Transverse colon (tissue), 4 donors: ENCODE data around the gene RHEB. TPM values are rescaled to one million over a fixed set of nuclear protein-coding genes. Genes with fewer than 3 reads are reported as not detected.
A peak's percentile ranks its signal among the peaks of the same experiment; 100 is the strongest.

ENCODE experiments used
- DNase-seq: peaks from one replicate; pipeline ENCODE4 v3.0.0-alpha.2; 2019
- H3K27ac ChIP-seq, 4 donors: fragments of 200-600 bp; sonication (generic); 2 replicates each; pipeline ENCODE4 v1.5.1; 2016 to 2018; ENCODE audit warnings: inconsistent platforms in 4 of 4
- H3K27me3 ChIP-seq: fragments of 200-600 bp; sonication (generic); 2 replicates; pipeline ENCODE4 v1.5.1; 2017; ENCODE audit warnings: inconsistent platforms
- H3K36me3 ChIP-seq, 4 donors: fragments of 200-600 bp; sonication (generic); 2 replicates each; pipeline ENCODE4 v1.5.1; 2017 to 2019; ENCODE audit warnings: inconsistent platforms in 4 of 4
- H3K4me1 ChIP-seq, 4 donors: fragments of 200-600 bp; sonication (generic); 2 replicates each; pipeline ENCODE4 v1.5.1; 2017 to 2020; ENCODE audit warnings: inconsistent platforms in 4 of 4
- H3K4me3 ChIP-seq, 4 donors: fragments of 200-600 bp; sonication (generic); 1 replicate in 1 of 4; 2 replicates in 3 of 4; pipeline versions ENCODE4 v1.5.1 to v1.6.1; 2017 to 2019; ENCODE audit warnings: inconsistent platforms in 4 of 4
- H3K9me3 ChIP-seq, 2 donors: fragments of 200-600 bp; sonication (generic); 2 replicates each; pipeline ENCODE4 v1.5.1; 2017 to 2019; ENCODE audit warnings: inconsistent platforms in 2 of 2
- EP300 ChIP-seq: sonication (generic); formaldehyde crosslinking; IDR thresholded peaks from one replicate; pipeline ENCODE4 v1.6.1; 2017; ENCODE audit warnings: antibody characterized with exemption, low read depth
- POLR2A ChIP-seq: fragments of 450-650 bp; IDR thresholded peaks from one replicate; pipeline ENCODE4 v1.6.1; 2016; ENCODE audit warnings: antibody characterized with exemption, mild to moderate bottlenecking, moderate library complexity
- POLR2AphosphoS5 ChIP-seq, 3 donors: sonication (generic); formaldehyde crosslinking; IDR thresholded peaks; one replicate each; pipeline ENCODE4 v1.6.1; 2016; ENCODE audit warnings: antibody characterized with exemption in 3 of 3
- WGBS, 2 donors: methylation state at CpG; one replicate each; pipeline ENCODE4 v1.1.5; 2018; ENCODE audit warnings: low coverage in 1 of 2; 5-methylcytosine and 5-hydroxymethylcytosine counted together
- in situ Hi-C, 4 donors: fragments of 200-750 bp; cut with MboI; loops; one replicate each; pipeline versions ENCODE4 v1.15.0 to v1.15.1; 2017; ENCODE audit warnings: low sequenced_read_pairs in 3 of 4, low pct_ligation_motif_present in 1 of 4, low pct_unique_long_range_greater_than_20kb in 1 of 4
- intact Hi-C: fragments of 100-400 bp; cut with DNase I; formaldehyde crosslinking; loops from one replicate; pipeline ENCODE4 v1.15.1; 2023; ENCODE audit warnings: low total_unique reads
- total RNA-seq, 4 donors: library from RNA; depleted of rRNA; stranded (reverse); fragments of >200 nt; gene quantifications; one replicate each; pipeline ENCODE4 v1.1.0, GENCODE V29; 2016
- TF ChIP-seq, protein P1 (sequence below), 5 experiments: fragments of 200-600 bp in 3 of 5; fragments of 450-650 bp in 2 of 5; sonication (generic) in 3 of 5; IDR thresholded peaks; 1 replicate in 2 of 5; 2 replicates in 3 of 5; pipeline ENCODE4 v1.5.1; 2016 to 2017; ENCODE audit warnings: antibody characterized with exemption in 5 of 5, inconsistent platforms in 3 of 5, mild to moderate bottlenecking in 2 of 5, moderate library complexity in 1 of 5

The RHEB gene
- total RNA-seq, 4 donors from 2014 or later, result 12.7 to 70.5 (median 42.8) TPM

DNA sequence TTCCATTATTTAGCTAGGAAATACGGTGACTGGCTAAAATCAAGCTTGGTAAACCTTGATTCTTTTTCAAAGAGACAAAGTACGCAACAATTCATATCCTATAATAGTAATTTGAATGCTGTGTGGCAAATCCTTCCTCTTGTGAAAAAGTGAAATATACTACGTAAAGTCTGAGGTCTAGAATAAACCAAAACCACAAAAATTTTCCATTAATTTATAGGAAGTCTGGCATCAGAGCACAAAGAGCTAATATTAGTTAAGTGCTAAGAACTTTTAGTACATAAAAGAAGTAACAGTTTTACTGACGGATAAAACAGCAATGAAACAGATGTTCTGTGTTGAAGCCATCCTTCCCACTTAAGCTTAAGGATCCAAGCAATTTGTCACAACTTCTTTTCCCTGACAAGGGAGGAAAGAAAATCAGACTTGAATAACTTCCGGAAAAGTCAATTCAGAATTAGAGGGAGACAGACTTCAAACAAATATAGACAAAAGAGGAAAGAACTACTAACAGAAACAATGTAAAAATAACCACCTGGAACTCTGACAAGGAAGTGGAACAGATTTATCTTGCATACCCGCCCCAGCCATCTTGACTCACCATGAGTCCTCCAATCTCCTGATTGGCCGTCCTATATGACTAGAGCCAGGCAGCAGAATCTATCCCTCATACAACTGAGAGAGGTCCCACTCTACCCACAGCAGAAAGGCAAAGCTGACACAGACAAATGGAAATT is 34.6 kb downstream of the RHEB start:
- H3K27me3 ChIP-seq, result no peaks in the 10 kb centered on the region
- intact Hi-C loops (no loop called here), in situ Hi-C loops (no loop called here)
- no peak for DNase-seq
- TF ChIP-seq POLR2AphosphoS5 (IDR thresholded peaks at IDR 0.05), result peak in 1 of 3 donors; percentile 35
- no peak for TF ChIP-seq POLR2A
- H3K27ac ChIP-seq, result peak overlapping the region; percentile 7 to 37 (median 29)
- 65 to 66% methylated on average over 6 to 7 of the region's 7 CpGs for WGBS, 2 donors
- peaks cover 0 to 27% (median 0%) of the 10 kb centered on the region in 4 donors for H3K36me3 ChIP-seq
- H3K9me3 ChIP-seq, result no peaks in the 10 kb centered on the region
- H3K4me3 ChIP-seq, result no peak overlapping the region
- peaks cover 8 to 42% (median 12%) of the 10 kb centered on the region in 4 donors for H3K4me1 ChIP-seq

DNA sequence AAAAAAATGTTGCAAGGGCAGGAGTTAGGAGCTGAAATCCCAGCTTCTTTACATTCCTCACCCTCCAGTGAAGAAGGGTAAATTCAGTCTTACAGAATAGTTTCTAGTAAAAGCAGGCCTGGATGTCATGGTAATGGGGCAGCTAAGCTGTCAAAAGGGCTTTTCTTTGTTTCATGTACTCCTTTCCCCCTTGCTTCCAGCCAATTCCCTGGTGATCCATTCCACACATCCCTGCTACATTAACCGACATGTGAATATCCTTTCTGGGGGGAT is 36.0 kb downstream of the RHEB start:
- in situ Hi-C loops, result no loop called here
- peak overlapping the region in 1 of 4 donors; percentile 36 for H3K27ac ChIP-seq
- WGBS, 2 donors, result 87 to 100% methylated on average over 1 of the region's 1 CpG

DNA sequence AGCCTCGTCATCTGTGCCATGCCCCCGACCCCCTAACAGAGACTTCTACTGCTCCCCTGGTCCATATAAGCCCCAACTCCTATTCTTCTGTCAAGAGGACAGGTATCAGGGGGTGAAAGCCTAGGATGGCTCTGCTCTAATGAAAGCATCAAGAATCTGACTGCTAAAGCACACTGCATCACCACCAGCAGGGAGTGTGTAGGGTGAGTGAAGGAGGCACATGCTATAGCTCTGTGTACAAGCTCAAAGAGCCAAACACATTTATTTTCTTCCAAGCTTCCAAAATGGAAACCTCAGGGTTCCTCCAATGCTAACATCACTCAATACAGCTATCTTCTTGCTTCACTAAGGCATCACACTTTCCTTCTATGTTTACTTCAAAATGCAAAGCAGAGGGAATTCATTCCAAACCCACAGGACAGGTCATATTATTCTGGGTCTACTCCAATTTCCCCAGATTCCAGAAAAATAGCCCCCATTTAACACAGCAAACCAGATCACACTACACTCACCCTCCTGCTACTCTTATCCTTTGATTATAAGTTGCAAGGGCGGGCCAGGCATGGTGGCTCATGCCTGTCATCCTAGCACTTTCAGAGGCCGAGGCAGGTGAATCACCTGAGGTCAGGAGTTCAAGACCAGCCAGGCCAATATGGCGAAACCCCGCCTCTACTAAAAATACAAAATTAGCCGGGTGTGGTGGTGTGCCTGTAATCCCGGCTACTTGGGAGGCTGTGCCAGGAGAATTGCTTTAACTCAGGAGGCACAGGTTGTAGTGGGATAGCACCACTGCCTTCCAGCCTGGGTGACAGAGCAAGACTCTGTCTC is 36.6 kb downstream of the RHEB start:
- TF ChIP-seq POLR2A (no peak), EP300 (no peak), POLR2AphosphoS5 (IDR thresholded peaks at IDR 0.05) (no peak)
- TF ChIP-seq, protein P1, sequence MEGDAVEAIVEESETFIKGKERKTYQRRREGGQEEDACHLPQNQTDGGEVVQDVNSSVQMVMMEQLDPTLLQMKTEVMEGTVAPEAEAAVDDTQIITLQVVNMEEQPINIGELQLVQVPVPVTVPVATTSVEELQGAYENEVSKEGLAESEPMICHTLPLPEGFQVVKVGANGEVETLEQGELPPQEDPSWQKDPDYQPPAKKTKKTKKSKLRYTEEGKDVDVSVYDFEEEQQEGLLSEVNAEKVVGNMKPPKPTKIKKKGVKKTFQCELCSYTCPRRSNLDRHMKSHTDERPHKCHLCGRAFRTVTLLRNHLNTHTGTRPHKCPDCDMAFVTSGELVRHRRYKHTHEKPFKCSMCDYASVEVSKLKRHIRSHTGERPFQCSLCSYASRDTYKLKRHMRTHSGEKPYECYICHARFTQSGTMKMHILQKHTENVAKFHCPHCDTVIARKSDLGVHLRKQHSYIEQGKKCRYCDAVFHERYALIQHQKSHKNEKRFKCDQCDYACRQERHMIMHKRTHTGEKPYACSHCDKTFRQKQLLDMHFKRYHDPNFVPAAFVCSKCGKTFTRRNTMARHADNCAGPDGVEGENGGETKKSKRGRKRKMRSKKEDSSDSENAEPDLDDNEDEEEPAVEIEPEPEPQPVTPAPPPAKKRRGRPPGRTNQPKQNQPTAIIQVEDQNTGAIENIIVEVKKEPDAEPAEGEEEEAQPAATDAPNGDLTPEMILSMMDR (IDR thresholded peaks at IDR 0.05), result no peak
- WGBS, 2 donors, result 83 to 88% methylated on average over 3 to 8 of the region's 8 CpGs
- in situ Hi-C loops (no loop called here), intact Hi-C loops (no loop called here)
- no peaks in the 10 kb centered on the region for H3K27me3 ChIP-seq
- H3K4me1 ChIP-seq, result peaks cover 8 to 38% (median 11%) of the 10 kb centered on the region in 4 donors
- DNase-seq, result no peak
- H3K9me3 ChIP-seq, result no peaks in the 10 kb centered on the region
- H3K4me3 ChIP-seq, result no peak overlapping the region
- peaks cover 0 to 13% (median 0%) of the 10 kb centered on the region in 4 donors for H3K36me3 ChIP-seq
- H3K27ac ChIP-seq, result peak overlapping the region; percentile 21 to 49 (median 38)

More for the DNA sequence above, 36.0 kb downstream of the RHEB start:
- H3K4me3 ChIP-seq, result no peak overlapping the region
- no peak for DNase-seq
- TF ChIP-seq POLR2A, result no peak
- TF ChIP-seq EP300, result no peak
- no peak for TF ChIP-seq POLR2AphosphoS5 (IDR thresholded peaks at IDR 0.05)
- TF ChIP-seq, protein P1 (IDR thresholded peaks at IDR 0.05), result no peak
- intact Hi-C loops, result no loop called here
- peaks cover 8 to 38% (median 11%) of the 10 kb centered on the region in 4 donors for H3K4me1 ChIP-seq
- H3K36me3 ChIP-seq, result peaks cover 0 to 15% (median 0%) of the 10 kb centered on the region in 4 donors
- no peaks in the 10 kb centered on the region for H3K27me3 ChIP-seq
- no peaks in the 10 kb centered on the region for H3K9me3 ChIP-seq

DNA sequence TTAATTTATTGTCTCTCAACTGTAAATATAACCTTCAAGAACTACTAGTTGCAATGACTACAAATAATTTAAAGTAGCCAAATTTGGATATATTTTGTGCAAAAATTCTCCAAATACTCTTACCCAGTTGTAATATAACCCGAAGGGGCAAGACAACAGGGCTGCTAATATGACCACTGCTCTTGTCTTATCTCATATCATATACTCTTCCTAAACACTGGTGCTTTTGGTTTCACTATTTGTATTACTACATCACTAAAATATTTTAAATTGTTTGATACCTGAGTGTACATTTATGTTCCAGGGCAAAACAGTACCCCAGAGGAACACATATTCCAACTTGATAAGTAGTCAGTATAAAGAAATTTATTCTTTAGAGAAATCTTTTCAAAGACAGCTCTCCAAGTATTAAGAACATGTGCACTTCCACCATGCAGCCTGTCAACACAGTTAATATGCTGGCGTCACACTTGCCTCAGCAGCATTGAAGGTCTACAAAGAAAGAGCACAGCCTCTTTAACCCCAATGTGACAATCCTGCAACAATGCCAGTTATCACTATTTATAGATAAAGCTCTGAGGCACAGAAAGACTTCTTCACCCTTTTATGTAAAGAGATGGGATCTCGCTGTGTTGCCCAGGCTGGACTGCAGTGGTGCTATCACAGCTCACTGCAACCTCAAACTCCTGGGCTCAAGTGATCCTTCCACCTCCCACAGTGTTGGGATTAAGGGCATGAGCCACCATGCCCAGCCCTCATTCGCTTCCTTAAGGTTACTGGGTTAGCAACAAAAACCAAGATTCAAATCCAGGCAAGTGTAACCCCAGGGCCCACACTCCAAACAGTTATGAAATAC is 37.8 kb downstream of the RHEB start:
- H3K4me3 ChIP-seq, result no peak overlapping the region
- in situ Hi-C loops (no loop called here), intact Hi-C loops (no loop called here)
- peaks cover 0 to 6% (median 0%) of the 10 kb centered on the region in 4 donors for H3K36me3 ChIP-seq
- H3K27me3 ChIP-seq, result no peaks in the 10 kb centered on the region
- peak overlapping the region; percentile 24 to 31 (median 27) for H3K27ac ChIP-seq
- no peaks in the 10 kb centered on the region for H3K9me3 ChIP-seq
- 85% methylated on average over 4 of the region's 4 CpGs for WGBS, 2 donors
- no peak for TF ChIP-seq EP300
- no peak for TF ChIP-seq POLR2A
- TF ChIP-seq, protein P1 (IDR thresholded peaks at IDR 0.05), result no peak
- TF ChIP-seq POLR2AphosphoS5 (IDR thresholded peaks at IDR 0.05), result no peak
- H3K4me1 ChIP-seq, result peaks cover 8 to 29% (median 11%) of the 10 kb centered on the region in 4 donors
- DNase-seq, result no peak
